ENCODE results near the gene CEBPZ.
"Not testable (repeated sequence)": the region's sequence is repeated elsewhere in the genome, so short reads cannot be mapped to it uniquely, and the experiment has no call there.

Gene CEBPZ

DNA sequence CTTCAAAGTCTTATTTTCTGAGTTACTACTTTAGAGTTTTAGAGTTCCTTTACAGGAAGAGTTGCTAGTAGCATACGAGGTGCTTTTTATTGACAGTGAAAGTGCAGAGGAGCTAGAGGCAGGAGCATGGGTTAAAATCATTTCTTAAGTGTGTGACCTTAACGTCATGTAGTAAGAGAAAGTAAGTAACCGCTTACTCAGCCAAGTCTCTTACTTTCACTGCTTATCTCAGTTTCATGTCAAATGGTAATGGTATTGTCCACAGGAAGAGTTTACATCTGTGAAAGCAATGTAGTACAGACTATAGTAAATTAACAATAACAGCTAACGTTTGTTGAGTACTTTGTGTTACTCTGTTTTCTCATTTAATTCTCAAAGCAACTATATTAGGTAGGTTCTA, 12.6 kb upstream of the CEBPZ start:
- TF ChIP-seq, protein P1, sequence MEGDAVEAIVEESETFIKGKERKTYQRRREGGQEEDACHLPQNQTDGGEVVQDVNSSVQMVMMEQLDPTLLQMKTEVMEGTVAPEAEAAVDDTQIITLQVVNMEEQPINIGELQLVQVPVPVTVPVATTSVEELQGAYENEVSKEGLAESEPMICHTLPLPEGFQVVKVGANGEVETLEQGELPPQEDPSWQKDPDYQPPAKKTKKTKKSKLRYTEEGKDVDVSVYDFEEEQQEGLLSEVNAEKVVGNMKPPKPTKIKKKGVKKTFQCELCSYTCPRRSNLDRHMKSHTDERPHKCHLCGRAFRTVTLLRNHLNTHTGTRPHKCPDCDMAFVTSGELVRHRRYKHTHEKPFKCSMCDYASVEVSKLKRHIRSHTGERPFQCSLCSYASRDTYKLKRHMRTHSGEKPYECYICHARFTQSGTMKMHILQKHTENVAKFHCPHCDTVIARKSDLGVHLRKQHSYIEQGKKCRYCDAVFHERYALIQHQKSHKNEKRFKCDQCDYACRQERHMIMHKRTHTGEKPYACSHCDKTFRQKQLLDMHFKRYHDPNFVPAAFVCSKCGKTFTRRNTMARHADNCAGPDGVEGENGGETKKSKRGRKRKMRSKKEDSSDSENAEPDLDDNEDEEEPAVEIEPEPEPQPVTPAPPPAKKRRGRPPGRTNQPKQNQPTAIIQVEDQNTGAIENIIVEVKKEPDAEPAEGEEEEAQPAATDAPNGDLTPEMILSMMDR (IDR thresholded peaks at IDR 0.05; ENCODE audit: low read depth, low read length): no peak
- peak in 1 of 2 donors; percentile 25 for DNase-seq (ENCODE audit: low read depth in 2 of 2)
- H3K4me3 ChIP-seq (replicated peaks in 1 of 2; ENCODE audit: low read depth in 2 of 2, low read length in 2 of 2): no peak overlapping the region

DNA sequence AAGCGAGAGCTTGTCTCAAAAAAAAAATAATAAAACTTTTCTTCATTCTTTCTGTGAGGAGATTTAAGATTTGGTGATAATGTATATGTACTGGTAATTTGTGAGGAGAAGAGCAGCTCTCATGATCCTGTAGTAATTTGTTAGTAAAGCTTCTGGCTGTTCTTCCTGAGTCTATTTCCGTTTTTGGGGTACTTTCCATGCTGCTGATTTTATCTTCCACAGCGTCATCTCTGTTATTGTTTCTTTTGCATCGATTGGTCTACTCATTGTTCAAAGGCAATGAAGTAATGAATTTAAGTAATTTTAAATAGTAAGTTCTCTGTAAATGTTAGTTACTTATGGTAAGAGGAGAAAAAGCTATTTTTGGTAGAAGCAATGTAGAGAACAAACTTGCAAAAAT, 12.0 kb upstream of the CEBPZ start:
- TF ChIP-seq, protein P1 (IDR thresholded peaks at IDR 0.05; ENCODE audit: low read depth, low read length): no peak
- H3K4me3 ChIP-seq (replicated peaks in 1 of 2; ENCODE audit: low read depth in 2 of 2, low read length in 2 of 2): no peak overlapping the region
- no peak for DNase-seq (ENCODE audit: low read depth in 2 of 2)

DNA sequence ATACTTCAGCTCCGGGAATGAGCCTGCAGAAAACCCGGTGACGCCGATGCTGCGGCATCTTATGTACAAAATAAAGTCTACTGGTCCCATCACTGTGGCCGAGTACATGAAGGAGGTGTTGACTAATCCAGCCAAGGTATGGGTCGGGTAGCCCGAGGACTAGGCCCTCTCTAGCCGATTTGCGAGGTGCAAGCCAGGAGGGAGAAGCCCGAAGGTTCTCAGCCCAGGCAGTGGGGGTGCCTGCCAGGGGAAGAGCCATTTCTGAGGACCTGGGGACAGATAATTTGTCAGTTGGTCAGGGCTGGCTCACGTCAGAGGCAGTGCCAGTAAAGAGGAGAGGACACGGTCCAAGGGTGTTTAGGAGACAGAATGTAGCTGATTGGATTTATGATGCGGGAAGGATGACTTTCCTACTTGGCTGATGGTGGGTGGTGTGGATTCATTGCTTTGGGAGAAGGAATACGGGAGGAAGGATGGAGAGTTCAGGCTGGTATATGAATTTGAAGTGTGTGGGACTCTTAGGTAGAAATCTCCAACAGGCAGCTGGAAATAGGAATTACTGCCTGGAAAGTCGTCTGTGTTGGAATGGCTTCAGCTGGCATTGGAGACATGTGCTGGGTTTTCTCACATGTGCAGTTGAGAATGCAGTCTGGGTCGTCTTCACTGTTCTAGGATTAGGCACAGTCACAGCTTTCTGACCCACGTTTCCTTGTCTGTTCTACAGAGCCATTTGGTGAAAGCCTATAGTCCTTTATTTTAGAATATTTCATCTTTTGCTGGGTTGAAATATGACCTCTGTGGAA, 936 bp upstream of the CEBPZ start:
- DNase-seq (ENCODE audit: low read depth in 2 of 2): peak in 1 of 2 donors; percentile 11
- peak overlapping the region; percentile 92 to 98 for H3K4me3 ChIP-seq (replicated peaks in 1 of 2; ENCODE audit: low read depth in 2 of 2, low read length in 2 of 2)
- TF ChIP-seq, protein P1 (IDR thresholded peaks at IDR 0.05; ENCODE audit: low read depth, low read length): no peak

DNA sequence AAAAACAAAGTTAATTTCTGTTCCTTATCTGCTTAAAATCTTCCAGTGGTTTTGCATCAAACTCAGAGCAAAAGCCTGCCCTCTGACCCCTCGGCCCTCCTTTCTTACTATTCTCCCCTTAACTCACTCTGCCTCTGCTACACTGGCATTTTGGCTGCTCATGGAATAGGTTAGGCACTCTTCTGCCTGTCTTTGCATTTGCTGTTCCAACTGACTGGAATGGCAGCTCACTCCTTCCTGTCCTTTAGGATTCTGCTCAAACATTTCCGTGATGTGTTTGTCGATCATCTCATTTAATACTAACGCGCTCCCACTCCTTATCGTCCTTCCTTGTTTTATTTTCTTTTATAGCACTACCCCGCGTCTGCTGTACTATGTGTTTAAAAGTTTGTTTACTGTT, 815 bp downstream of the CEBPZ start:
- TF ChIP-seq, protein P1 (IDR thresholded peaks at IDR 0.05; ENCODE audit: low read depth, low read length): no peak
- peak overlapping the region; percentile 92 to 98 for H3K4me3 ChIP-seq (replicated peaks in 1 of 2; ENCODE audit: low read depth in 2 of 2, low read length in 2 of 2)
- DNase-seq (ENCODE audit: low read depth in 2 of 2): peak; percentile 10 to 20

DNA sequence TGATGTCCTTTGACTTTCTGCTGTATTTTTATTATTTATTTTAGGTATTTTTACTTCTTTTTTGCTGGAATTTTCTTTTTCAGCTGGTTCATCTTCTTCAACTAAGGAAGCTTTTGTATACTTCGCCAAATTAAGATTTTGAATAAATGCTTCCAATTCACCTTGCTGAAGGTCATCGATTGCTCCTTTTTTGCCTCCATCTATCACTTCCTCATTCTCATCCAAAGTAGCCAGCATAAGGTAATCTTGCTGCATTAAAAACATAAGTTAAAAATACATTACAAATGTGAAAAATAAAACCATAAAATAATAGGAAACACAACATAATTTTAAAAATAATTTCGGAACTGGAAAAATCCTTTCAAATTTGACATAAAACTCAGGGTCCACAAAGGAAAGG, 2.6 kb downstream of the CEBPZ start:
- H3K4me3 ChIP-seq (replicated peaks in 1 of 2; ENCODE audit: low read depth in 2 of 2, low read length in 2 of 2): no peak overlapping the region
- TF ChIP-seq, protein P1 (IDR thresholded peaks at IDR 0.05; ENCODE audit: low read depth, low read length): no peak
- no peak for DNase-seq (ENCODE audit: low read depth in 2 of 2)

DNA sequence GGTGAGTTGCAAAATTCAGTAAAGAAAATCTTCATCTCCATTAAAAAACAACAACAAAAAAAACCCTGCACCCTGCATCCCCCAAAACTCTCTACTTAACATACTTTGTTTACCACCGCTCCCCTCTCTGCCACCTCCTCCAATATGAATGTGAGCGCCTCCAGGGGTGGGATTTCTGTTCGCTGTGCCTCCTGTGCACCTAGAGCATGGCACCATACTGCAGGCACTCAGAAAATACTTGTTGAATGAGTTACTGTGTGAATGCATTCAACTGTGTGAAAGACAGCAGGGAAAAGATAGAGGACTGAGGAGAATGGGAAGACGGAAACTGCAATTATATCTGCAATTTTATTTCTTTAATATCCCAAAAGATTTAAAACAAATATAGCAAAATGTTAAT, 4.5 kb downstream of the CEBPZ start:
- TF ChIP-seq, protein P1 (IDR thresholded peaks at IDR 0.05; ENCODE audit: low read depth, low read length): no peak
- no peak for DNase-seq (ENCODE audit: low read depth in 2 of 2)
- no peak overlapping the region for H3K4me3 ChIP-seq (replicated peaks in 1 of 2; ENCODE audit: low read depth in 2 of 2, low read length in 2 of 2)

DNA sequence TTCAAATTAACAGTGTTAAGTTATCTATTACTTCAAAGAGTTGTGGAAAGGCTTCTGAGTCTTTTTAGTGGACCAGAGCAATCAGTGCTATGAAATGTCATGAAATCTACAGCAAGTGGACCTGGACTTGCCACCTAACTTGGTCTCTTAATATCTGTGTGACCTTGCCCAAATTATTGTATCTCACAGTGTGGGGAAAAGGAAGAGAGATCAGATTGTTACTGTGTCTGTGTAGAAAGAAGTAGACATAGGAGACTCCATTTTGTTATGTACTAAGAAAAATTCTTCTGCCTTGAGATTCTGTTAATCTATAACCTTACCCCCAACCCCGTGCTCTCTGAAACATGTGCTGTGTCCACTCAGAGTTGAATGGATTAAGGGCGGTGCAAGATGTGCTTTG, 6.3 kb downstream of the CEBPZ start:
- not testable (repeated sequence) for H3K4me3 ChIP-seq (replicated peaks in 1 of 2; ENCODE audit: low read depth in 2 of 2, low read length in 2 of 2); DNase-seq (ENCODE audit: low read depth in 2 of 2)

All from cardiac fibroblast (primary cell).